BE2C (cell line): ENCODE measurements around the gene EEF1A1.

Experiments
- DNase-seq: peaks from one replicate; pipeline ENCODE4 v3.0.0-alpha.2; 2020
- H3K27me3 ChIP-seq: fragments of 250-450 bp; sonication (Bioruptor Pico); 2 replicates; pipeline ENCODE4 v1.5.1; 2020; ENCODE audit warnings: mild to moderate bottlenecking
- H3K36me3 ChIP-seq: fragments of 250-450 bp; sonication (Bioruptor Pico); 2 replicates; pipeline ENCODE4 v1.5.1; 2020; ENCODE audit warnings: mild to moderate bottlenecking
- H3K4me1 ChIP-seq: fragments of 250-450 bp; sonication (Bioruptor Pico); 2 replicates; pipeline ENCODE4 v1.5.1; 2020
- H3K4me3 ChIP-seq: 2 replicates; pipeline ENCODE4 v1.5.1; 2011; ENCODE audit warnings: low read depth, low read length
- H3K9me3 ChIP-seq: fragments of 250-450 bp; sonication (Bioruptor Pico); 2 replicates; pipeline ENCODE4 v1.5.1; 2020
- TF ChIP-seq, protein P1 (sequence below): IDR thresholded peaks from 2 replicates; pipeline ENCODE4 v1.5.1; 2012; ENCODE audit warnings: mild to moderate bottlenecking, low read depth, low read length

EEF1A1 gene

DNA sequence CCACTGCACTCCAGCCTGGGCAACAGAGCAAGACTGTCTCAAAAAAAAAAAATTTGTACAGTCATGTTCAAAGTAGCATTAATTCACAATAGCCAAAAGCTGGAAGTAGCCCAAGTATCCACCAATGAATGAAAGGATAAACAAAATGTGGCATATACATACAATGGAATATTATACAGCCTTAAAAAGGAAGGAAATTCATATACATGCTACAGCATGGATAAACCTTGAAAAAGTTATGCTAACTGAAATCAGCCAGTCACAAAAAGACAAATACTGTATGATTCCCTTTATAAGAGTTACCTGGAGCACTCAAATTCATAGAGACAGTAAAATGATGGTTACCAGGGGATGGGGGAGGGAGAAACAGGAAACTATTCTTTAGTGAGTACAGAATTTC lies 15.7 kb downstream of the EEF1A1 start:
- Histone ChIP-seq H3K4me3 (no peak overlapping the region), H3K4me1 (no peaks in the 10 kb centered on the region), H3K9me3 (no peaks in the 10 kb centered on the region), H3K27me3 (no peaks in the 10 kb centered on the region), H3K36me3 (peaks cover 27% of the 10 kb centered on the region)
- TF ChIP-seq, protein P1, sequence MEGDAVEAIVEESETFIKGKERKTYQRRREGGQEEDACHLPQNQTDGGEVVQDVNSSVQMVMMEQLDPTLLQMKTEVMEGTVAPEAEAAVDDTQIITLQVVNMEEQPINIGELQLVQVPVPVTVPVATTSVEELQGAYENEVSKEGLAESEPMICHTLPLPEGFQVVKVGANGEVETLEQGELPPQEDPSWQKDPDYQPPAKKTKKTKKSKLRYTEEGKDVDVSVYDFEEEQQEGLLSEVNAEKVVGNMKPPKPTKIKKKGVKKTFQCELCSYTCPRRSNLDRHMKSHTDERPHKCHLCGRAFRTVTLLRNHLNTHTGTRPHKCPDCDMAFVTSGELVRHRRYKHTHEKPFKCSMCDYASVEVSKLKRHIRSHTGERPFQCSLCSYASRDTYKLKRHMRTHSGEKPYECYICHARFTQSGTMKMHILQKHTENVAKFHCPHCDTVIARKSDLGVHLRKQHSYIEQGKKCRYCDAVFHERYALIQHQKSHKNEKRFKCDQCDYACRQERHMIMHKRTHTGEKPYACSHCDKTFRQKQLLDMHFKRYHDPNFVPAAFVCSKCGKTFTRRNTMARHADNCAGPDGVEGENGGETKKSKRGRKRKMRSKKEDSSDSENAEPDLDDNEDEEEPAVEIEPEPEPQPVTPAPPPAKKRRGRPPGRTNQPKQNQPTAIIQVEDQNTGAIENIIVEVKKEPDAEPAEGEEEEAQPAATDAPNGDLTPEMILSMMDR = no peak
- no peak for DNase-seq

DNA sequence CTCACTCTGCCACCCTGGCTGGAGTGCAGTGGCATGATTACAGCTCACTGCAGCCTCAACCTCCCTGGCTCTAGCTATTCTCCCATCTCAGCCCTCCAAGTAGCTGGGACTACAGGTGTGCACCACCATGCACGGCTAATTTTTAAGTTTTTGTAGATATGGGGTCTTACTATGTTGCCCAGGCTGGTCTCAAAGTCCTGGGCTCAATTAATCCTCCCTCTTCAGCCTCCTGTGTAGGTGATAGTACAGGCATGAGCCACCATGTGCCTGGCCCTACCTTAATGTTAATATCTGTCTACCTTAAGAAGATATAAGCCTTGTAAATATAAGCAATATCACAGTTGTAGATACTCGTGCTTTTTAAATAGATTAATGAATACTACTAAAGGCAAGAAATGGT lies 16.7 kb downstream of the EEF1A1 start:
- DNase-seq = no peak
- Histone ChIP-seq H3K9me3 (no peaks in the 10 kb centered on the region), H3K36me3 (peaks cover 34% of the 10 kb centered on the region), H3K4me3 (no peak overlapping the region), H3K4me1 (no peaks in the 10 kb centered on the region), H3K27me3 (no peaks in the 10 kb centered on the region)
- TF ChIP-seq, protein P1 = no peak

GRCh38 chr6:73503027-73503772 lies 17.6 kb downstream of the EEF1A1 start:
- TF ChIP-seq, protein P1 = no peak
- DNase-seq = no peak
- no peaks in the 10 kb centered on the region for H3K27me3 ChIP-seq
- H3K4me3 ChIP-seq = no peak overlapping the region
- H3K9me3 ChIP-seq = no peaks in the 10 kb centered on the region
- no peaks in the 10 kb centered on the region for H3K4me1 ChIP-seq
- peaks cover 34% of the 10 kb centered on the region for H3K36me3 ChIP-seq

DNA sequence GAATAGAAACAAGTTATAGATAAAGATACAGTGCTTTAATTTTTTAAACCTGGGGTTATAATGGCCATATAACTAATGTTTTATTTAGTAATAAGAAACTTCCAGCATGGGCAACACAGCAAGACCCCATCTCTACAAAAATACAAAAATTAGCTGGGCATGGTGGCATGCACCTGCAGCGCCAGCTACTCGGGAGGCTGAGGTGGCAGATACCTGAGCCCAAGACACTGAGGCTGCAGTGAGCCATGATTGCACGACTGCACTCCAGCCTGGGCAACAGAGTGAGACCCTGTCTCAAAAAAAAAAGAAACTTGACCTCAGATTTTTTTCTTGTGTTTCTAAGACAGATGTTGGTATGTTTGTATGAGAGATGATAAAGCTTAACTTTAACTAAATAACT lies 22.9 kb downstream of the EEF1A1 start:
- DNase-seq = no peak
- Histone ChIP-seq H3K4me1 (peaks cover 7% of the 10 kb centered on the region), H3K27me3 (no peaks in the 10 kb centered on the region), H3K4me3 (no peak overlapping the region), H3K9me3 (no peaks in the 10 kb centered on the region), H3K36me3 (peaks cover 40% of the 10 kb centered on the region)
- TF ChIP-seq, protein P1 = no peak

GRCh38 chr6:73491377-73491776 lies 29.5 kb downstream of the EEF1A1 start:
- no peak overlapping the region for H3K4me3 ChIP-seq
- peaks cover 39% of the 10 kb centered on the region for H3K36me3 ChIP-seq
- peaks cover 4% of the 10 kb centered on the region; the same call in 1 of the 2 replicates for H3K4me1 ChIP-seq
- no peaks in the 10 kb centered on the region for H3K9me3 ChIP-seq
- H3K27me3 ChIP-seq = no peaks in the 10 kb centered on the region
- no peak for DNase-seq
- TF ChIP-seq, protein P1 = no peak

GRCh38 chr6:73487473-73487872 lies 33.4 kb downstream of the EEF1A1 start:
- DNase-seq = no peak
- Histone ChIP-seq H3K36me3 (peaks cover 59% of the 10 kb centered on the region), H3K4me3 (no peak overlapping the region), H3K27me3 (no peaks in the 10 kb centered on the region), H3K9me3 (no peaks in the 10 kb centered on the region), H3K4me1 (no peaks in the 10 kb centered on the region)
- TF ChIP-seq, protein P1 = no peak
